H1 (cell line): ENCODE measurements around the gene KCTD2. TPM values are rescaled to one million over a fixed set of nuclear protein-coding genes. Genes with fewer than 3 reads are reported as not detected.

Source experiments
- CTCF ChIA-PET: fragments of 300-600 bp; sonication (Branson Sonifier 250); formaldehyde crosslinking; loops from one replicate; lab custom pipeline; 2021; ENCODE audit not compliant: partially characterized antibody; lab: Charles Lee
- POLR2A ChIA-PET: fragments of 300-600 bp; sonication (Branson Sonifier 250); formaldehyde crosslinking; loops from one replicate; lab custom pipeline; 2021; ENCODE audit warnings: inconsistent platforms; ENCODE audit not compliant: partially characterized antibody; lab: Charles Lee
- DNase-seq, 2 experiments: peaks; one replicate each; pipeline versions ENCODE4 v3.0.0 to v3.0.0-alpha.2; 2010 to 2022; ENCODE audit warnings: low spot score in 2 of 2, low read depth in 1 of 2, mixed read lengths in 1 of 2
- FAIRE-seq: peaks from 2 replicates; lab custom pipeline; 2011; peaks lifted over from hg19 to GRCh38; lab: Jason Lieb, UNC
- H2AFZ ChIP-seq: 2 replicates; pipeline ENCODE4 v1.8.1; 2012; ENCODE audit warnings: low read length, inconsistent platforms
- H2AK5ac ChIP-seq: 2 replicates; pipeline ENCODE4 v1.6.1; 2013; ENCODE audit warnings: low read depth, low read length
- H2BK120ac ChIP-seq: replicated peaks from 2 replicates; pipeline ENCODE3; 2013; ENCODE audit warnings: low read depth, low read length, inconsistent platforms
- H2BK12ac ChIP-seq: 2 replicates; pipeline ENCODE4 v1.6.1; 2013; ENCODE audit warnings: low read depth, low read length
- H2BK15ac ChIP-seq: 2 replicates; pipeline ENCODE4 v1.6.1; 2013; ENCODE audit warnings: low read length
- H2BK20ac ChIP-seq: 2 replicates; pipeline ENCODE4 v1.6.1; 2013; ENCODE audit warnings: low read length
- H2BK5ac ChIP-seq: 2 replicates; pipeline ENCODE4 v1.6.1; 2013; ENCODE audit warnings: low read depth, low read length
- H3K14ac ChIP-seq: 2 replicates; pipeline ENCODE4 v1.6.1; 2013; ENCODE audit warnings: inconsistent platforms; ENCODE audit not compliant: insufficient read length
- H3K18ac ChIP-seq: 2 replicates; pipeline ENCODE4 v1.6.1; 2013; ENCODE audit warnings: low read length; ENCODE audit errors: extremely low read depth
- H3K23ac ChIP-seq: 2 replicates; pipeline ENCODE4 v1.6.1; 2013; ENCODE audit warnings: inconsistent platforms; ENCODE audit not compliant: insufficient read length
- H3K23me2 ChIP-seq: 2 replicates; pipeline ENCODE4 v1.6.1; 2013; ENCODE audit warnings: low read depth, low read length
- H3K27ac ChIP-seq: 2 replicates; pipeline ENCODE4 v1.6.1; 2011; ENCODE audit warnings: low read depth, low read length, inconsistent platforms
- H3K27me3 ChIP-seq, 4 experiments: replicated peaks in 1 of 4; 1 replicate in 1 of 4; 2 replicates in 3 of 4; pipeline versions ENCODE4 v1.6.1 to v1.8.1; 2011 to 2013; ENCODE audit warnings: low read length in 3 of 4, mild to moderate bottlenecking in 3 of 4, inconsistent platforms in 2 of 4, mixed read lengths in 2 of 4, moderate library complexity in 1 of 4; ENCODE audit not compliant: control insufficient read depth in 3 of 4, insufficient read depth in 3 of 4; ENCODE audit errors: extremely low read depth in 1 of 4
- H3K36me3 ChIP-seq, 4 experiments: 2 replicates each; pipeline versions ENCODE4 v1.6.1 to v1.8.1; 2011 to 2013; ENCODE audit warnings: mild to moderate bottlenecking in 4 of 4, low read length in 3 of 4, moderate library complexity in 2 of 4, control low read depth in 1 of 4, inconsistent platforms in 1 of 4; ENCODE audit not compliant: insufficient read depth in 4 of 4, control insufficient read depth in 2 of 4
- H3K4ac ChIP-seq: replicated peaks from 2 replicates; pipeline ENCODE3; 2013; ENCODE audit warnings: low read length, low read depth, mixed read lengths, inconsistent platforms; ENCODE audit not compliant: insufficient read length
- H3K4me1 ChIP-seq, 4 experiments: replicated peaks in 1 of 4; 1 replicate in 1 of 4; 2 replicates in 3 of 4; pipeline versions ENCODE4 v1.6.1 to v1.8.1; 2011 to 2013; ENCODE audit warnings: low read length in 3 of 4, inconsistent platforms in 2 of 4, mixed read lengths in 1 of 4; ENCODE audit not compliant: insufficient read depth in 4 of 4, control insufficient read depth in 3 of 4
- H3K4me2 ChIP-seq, 2 experiments: 2 replicates each; pipeline versions ENCODE4 v1.6.1 to v1.8.1; 2011 to 2013; ENCODE audit warnings: low read depth in 2 of 2, low read length in 2 of 2, control low read depth in 1 of 2, inconsistent platforms in 1 of 2, mild to moderate bottlenecking in 1 of 2; ENCODE audit not compliant: insufficient read depth in 1 of 2
- H3K4me3 ChIP-seq, 4 experiments: fragments of 200-600, 300-600 bp in 1 of 4; sonication (generic), shearing (Covaris generic), sonication (Bioruptor Twin) in 1 of 4; 2 replicates each; pipeline versions ENCODE4 v1.5.1 to v1.8.1; 2011 to 2016; ENCODE audit warnings: low read length in 4 of 4, low read depth in 3 of 4, control low read depth in 2 of 4, inconsistent platforms in 2 of 4, mild to moderate bottlenecking in 2 of 4, mixed read lengths in 1 of 4, moderate library complexity in 1 of 4; ENCODE audit not compliant: insufficient read depth in 2 of 4; ENCODE audit errors: extremely low read depth in 1 of 4
- H3K56ac ChIP-seq: replicated peaks from 2 replicates; pipeline ENCODE3; 2013; ENCODE audit warnings: low read depth, mild to moderate bottlenecking, mixed read lengths, low read length, inconsistent platforms; ENCODE audit not compliant: insufficient read length
- H3K79me1 ChIP-seq: 2 replicates; pipeline ENCODE4 v1.6.1; 2013; ENCODE audit warnings: low read depth, low read length, control low read depth
- H3K79me2 ChIP-seq, 2 experiments: 2 replicates each; pipeline versions ENCODE4 v1.6.1 to v1.8.1; 2012 to 2013; ENCODE audit warnings: low read length in 2 of 2, mild to moderate bottlenecking in 2 of 2, inconsistent platforms in 1 of 2; ENCODE audit not compliant: insufficient read depth in 2 of 2, control insufficient read depth in 1 of 2
- H3K9ac ChIP-seq, 4 experiments: replicated peaks in 1 of 4; 1 replicate in 1 of 4; 2 replicates in 3 of 4; pipeline versions ENCODE4 v1.6.1 to v1.8.1; 2011 to 2013; ENCODE audit warnings: low read depth in 3 of 4, low read length in 3 of 4, control low read depth in 2 of 4, mild to moderate bottlenecking in 2 of 4, moderate library complexity in 2 of 4, inconsistent platforms in 1 of 4; ENCODE audit errors: extremely low read depth in 1 of 4
- H3K9me3 ChIP-seq, 2 experiments: 2 replicates each; pipeline versions ENCODE4 v1.6.1 to v1.8.1; 2012 to 2013; ENCODE audit warnings: mild to moderate bottlenecking in 2 of 2, moderate library complexity in 2 of 2, control low read depth in 1 of 2, inconsistent platforms in 1 of 2, low read depth in 1 of 2, low read length in 1 of 2, mixed read lengths in 1 of 2; ENCODE audit not compliant: insufficient read depth in 2 of 2
- H4K20me1 ChIP-seq, 2 experiments: replicated peaks in 1 of 2; 2 replicates each; pipeline versions ENCODE3 to v1.8.1; 2011 to 2013; ENCODE audit warnings: inconsistent platforms in 2 of 2, low read length in 2 of 2, mild to moderate bottlenecking in 1 of 2; ENCODE audit not compliant: insufficient read depth in 2 of 2, control insufficient read depth in 1 of 2
- H4K5ac ChIP-seq: 2 replicates; pipeline ENCODE4 v1.6.1; 2013; ENCODE audit warnings: low read length, low read depth, mixed read lengths, inconsistent platforms; ENCODE audit not compliant: insufficient read length
- H4K8ac ChIP-seq: 2 replicates; pipeline ENCODE4 v1.8.0; 2013; ENCODE audit warnings: mild to moderate bottlenecking, moderate library complexity, low read length, inconsistent platforms; ENCODE audit not compliant: insufficient read depth; ENCODE audit errors: extremely low read depth
- H4K91ac ChIP-seq: replicated peaks from 2 replicates; pipeline ENCODE3; 2013; ENCODE audit warnings: low read length, mixed read lengths, inconsistent platforms; ENCODE audit not compliant: insufficient read length
- E2F6 ChIP-seq: IDR thresholded peaks from 2 replicates; pipeline ENCODE4 v1.6.1; 2012; ENCODE audit warnings: inconsistent platforms
- EZH2 ChIP-seq: fragments of 200-600 bp; sonication (generic); IDR thresholded peaks from 2 replicates; pipeline ENCODE4 v1.7.1; 2012; ENCODE audit warnings: low read depth, mild to moderate bottlenecking, moderate library complexity, low read length, inconsistent platforms; ENCODE audit not compliant: severe bottlenecking
- FOSL1 ChIP-seq: IDR thresholded peaks from 2 replicates; pipeline ENCODE4 v1.6.1; 2011; ENCODE audit warnings: mild to moderate bottlenecking, low read depth, low read length, moderate library complexity; ENCODE audit not compliant: insufficient read depth
- KDM5A ChIP-seq: fragments of 200-600 bp; IDR thresholded peaks from 2 replicates; pipeline ENCODE4 v1.7.1; 2012; ENCODE audit warnings: mild to moderate bottlenecking, low read length, inconsistent platforms, mixed read lengths
- TAF1 ChIP-seq: IDR thresholded peaks from 2 replicates; pipeline ENCODE4 v1.6.1; 2011; ENCODE audit warnings: mild to moderate bottlenecking, low read depth, low read length
- TBP ChIP-seq: IDR thresholded peaks from 2 replicates; pipeline ENCODE4 v1.6.1; 2011; ENCODE audit warnings: low read depth, low read length, improper control_type of control experiment
- USF2 ChIP-seq: IDR thresholded peaks from 2 replicates; pipeline ENCODE4 v1.6.1; 2011; ENCODE audit warnings: low read length, improper control_type of control experiment
- YY1 ChIP-seq: IDR thresholded peaks from 2 replicates; pipeline ENCODE4 v1.6.1; 2011; ENCODE audit warnings: low read depth, mild to moderate bottlenecking, low read length
- WGBS, 2 experiments: shearing (Covaris generic) in 1 of 2; methylation state at CpG; one replicate each; pipeline versions ENCODE4 v1.1.6 to v1.1.7; 2013 to 2015; ENCODE audit warnings: low lambda C conversion rate in 2 of 2, mixed read lengths in 2 of 2, inconsistent platforms in 1 of 2, low coverage in 1 of 2, missing lambda C conversion rate in 1 of 2; ENCODE audit not compliant: insufficient replicate concordance in 2 of 2, insufficient coverage in 1 of 2, insufficient read length in 1 of 2; ENCODE audit errors: extremely low coverage in 1 of 2, missing lambda C conversion rate in 1 of 2; 5-methylcytosine and 5-hydroxymethylcytosine counted together
- polyA plus RNA-seq, 7 experiments: library from polyadenylated mRNA; depleted of rRNA in 3 of 7; stranded (reverse) in 5 of 7; unstranded in 2 of 7; fragments of >200 nt in 5 of 7; fragments of 200-250 nt in 2 of 7; gene quantifications; 1 replicate in 5 of 7; 2 replicates in 1 of 7; 4 replicates in 1 of 7; pipeline versions ENCODE4 v1.2.1 to v1.2.3, GENCODE V29; 2011 to 2013; ENCODE audit warnings: missing spikeins in 2 of 7, mixed read lengths in 2 of 7
- total RNA-seq: library from RNA; stranded (reverse); fragmentation: NEBNext Ultra II Directional; extraction: Animal tissue kit (Norgen Biotek cat#: 25700); gene quantifications from 2 replicates; pipeline ENCODE4 v1.2.1, GENCODE V29; 2021

Gene KCTD2
- total and polyA plus RNA-seq, 2 of the 8 experiments (the other 6 are each of a cell fraction or from before 2014, with no cell fraction given): 33.7 to 36.8 TPM

- 72% methylated on average over 20 of the region's 20 CpGs; no CpG with 5 or more reads in 1 of the 2 experiments for WGBS, 2 experiments
- peak; percentile 52 for FAIRE-seq
- no peak overlapping the region for H2BK120ac ChIP-seq
- no peak overlapping the region for H2BK5ac ChIP-seq
- H3K9me3 ChIP-seq: peaks cover 0 to 1% of the 10 kb centered on the region in 2 experiments; a peak in 1 of 4 replicates
- H3K4me1 ChIP-seq: peaks cover 0 to 2% (median 0%) of the 10 kb centered on the region in 4 experiments; a peak in 2 of 7 replicates
- no peak overlapping the region for H2BK15ac ChIP-seq
- no peaks in the 10 kb centered on the region for H3K27me3 ChIP-seq
- H3K27ac ChIP-seq: no peak overlapping the region; the same call in 1 of the 2 replicates
- H3K4me2 ChIP-seq: no peak overlapping the region
- H2BK12ac ChIP-seq: no peak overlapping the region
- no peak overlapping the region for H4K91ac ChIP-seq
- ChIA-PET POLR2A (interaction anchor here (0.6 to 8.7 kb wide), 17 partner anchors 8 to 231 kb away, joined by 3 to 32 read pairs (median 4); partner anchors contain the start of genes JPT1, MRPL58 and SLC16A5), CTCF (interaction anchor here (0.6 to 6.2 kb wide), 42 partner anchors 10 to 633 kb away, joined by 3 to 81 read pairs (median 6); partner anchors contain the start of genes MRPL58, NT5C and SLC16A5)
- peaks cover 11% of the 10 kb centered on the region; the same call in 1 of the 2 replicates for H3K23me2 ChIP-seq
- no peak overlapping the region for H2BK20ac ChIP-seq
- no peak overlapping the region for H2AK5ac ChIP-seq
- no peaks in the 10 kb centered on the region for H3K79me1 ChIP-seq
- H3K56ac ChIP-seq: no peak overlapping the region
- H3K23ac ChIP-seq: no peak overlapping the region
- H3K36me3 ChIP-seq: peaks cover 0 to 2% (median under 1%) of the 10 kb centered on the region in 4 experiments; a peak in 4 of 8 replicates
- DNase-seq: peak in 1 of 2 experiments; percentile 81
- H4K8ac ChIP-seq: no peak overlapping the region
- H3K4me3 ChIP-seq: no peak overlapping the region
- no peak overlapping the region for H3K14ac ChIP-seq
- no peak overlapping the region for H2AFZ ChIP-seq
- H3K9ac ChIP-seq: no peak overlapping the region
- no peak overlapping the region for H4K5ac ChIP-seq
- H3K4ac ChIP-seq: no peak overlapping the region
- H4K20me1 ChIP-seq: no peaks in the 10 kb centered on the region
- no peaks in the 10 kb centered on the region for H3K79me2 ChIP-seq
- no peak overlapping the region for H3K18ac ChIP-seq
- TF ChIP-seq TAF1 (no peak), TBP (no peak), FOSL1 (no peak), E2F6 (peak; percentile 50; the same call in 1 of the 2 replicates), EZH2 (no peak), YY1 (peak; percentile 60), KDM5A (no peak), USF2 (no peak)
These were observed 58.4 kb downstream of the KCTD2 start for GRCh38 chr17:75105126-75106080.
